ENCODE results near the gene BST1. TPM values are rescaled to one million over a fixed set of nuclear protein-coding genes. Genes with fewer than 3 reads are reported as not detected.

BST1 gene
- total RNA-seq, 1 donor from 2014 or later = 0.45 TPM

DNA sequence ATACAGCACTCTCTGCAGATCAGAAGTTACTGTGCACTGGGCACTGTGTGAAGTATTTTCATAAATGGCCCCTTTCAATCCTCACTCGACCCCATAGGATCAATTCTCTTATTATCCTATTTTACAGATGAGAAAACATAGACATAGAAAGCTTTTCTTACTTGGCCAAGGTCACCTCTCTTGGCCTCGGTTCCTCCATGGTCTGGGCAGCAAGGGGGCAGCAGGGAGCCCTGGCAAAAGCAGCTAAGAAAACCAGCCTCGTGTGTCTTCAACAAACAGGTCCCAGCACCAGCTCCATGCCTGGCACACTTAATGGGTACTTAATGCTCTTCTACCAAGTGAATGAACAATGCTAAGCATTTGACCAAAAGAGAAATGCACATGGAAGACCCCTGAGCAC is 34.4 kb downstream of the BST1 start:
- Histone ChIP-seq H3K27ac (no peak overlapping the region), H3F3A (ENCODE audit: low read depth) (no peaks in the 10 kb centered on the region), H3K4me3 (no peak overlapping the region), H3K27me3 (no peaks in the 10 kb centered on the region), H2AFZ (replicated peaks) (no peak overlapping the region), H3K9me3 (ENCODE audit: low read depth) (no peaks in the 10 kb centered on the region), H3K9ac (no peak overlapping the region), H3K36me3 (no peaks in the 10 kb centered on the region), H3K79me2 (ENCODE audit: low read depth) (no peaks in the 10 kb centered on the region), H3K4me2 (no peak overlapping the region), H4K20me1 (ENCODE audit: low read depth) (no peaks in the 10 kb centered on the region), H3K4me1 (no peaks in the 10 kb centered on the region)
- TF ChIP-seq, protein P1, sequence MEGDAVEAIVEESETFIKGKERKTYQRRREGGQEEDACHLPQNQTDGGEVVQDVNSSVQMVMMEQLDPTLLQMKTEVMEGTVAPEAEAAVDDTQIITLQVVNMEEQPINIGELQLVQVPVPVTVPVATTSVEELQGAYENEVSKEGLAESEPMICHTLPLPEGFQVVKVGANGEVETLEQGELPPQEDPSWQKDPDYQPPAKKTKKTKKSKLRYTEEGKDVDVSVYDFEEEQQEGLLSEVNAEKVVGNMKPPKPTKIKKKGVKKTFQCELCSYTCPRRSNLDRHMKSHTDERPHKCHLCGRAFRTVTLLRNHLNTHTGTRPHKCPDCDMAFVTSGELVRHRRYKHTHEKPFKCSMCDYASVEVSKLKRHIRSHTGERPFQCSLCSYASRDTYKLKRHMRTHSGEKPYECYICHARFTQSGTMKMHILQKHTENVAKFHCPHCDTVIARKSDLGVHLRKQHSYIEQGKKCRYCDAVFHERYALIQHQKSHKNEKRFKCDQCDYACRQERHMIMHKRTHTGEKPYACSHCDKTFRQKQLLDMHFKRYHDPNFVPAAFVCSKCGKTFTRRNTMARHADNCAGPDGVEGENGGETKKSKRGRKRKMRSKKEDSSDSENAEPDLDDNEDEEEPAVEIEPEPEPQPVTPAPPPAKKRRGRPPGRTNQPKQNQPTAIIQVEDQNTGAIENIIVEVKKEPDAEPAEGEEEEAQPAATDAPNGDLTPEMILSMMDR (IDR thresholded peaks at IDR 0.05) = no peak
- TF ChIP-seq EZH2phosphoT487 (IDR thresholded peaks at IDR 0.05) = no peak
- no peak for TF ChIP-seq EZH2 (IDR thresholded peaks at IDR 0.05)
- Mint-ChIP-seq H3K36me3 (no peaks in the 10 kb centered on the region), H3K4me3 (no peak overlapping the region), H3K27ac (no peak overlapping the region), H3K9me3 (peaks cover 7% of the 10 kb centered on the region), H3K27me3 (ENCODE audit: insufficient read depth, low read depth) (peaks cover 3% of the 10 kb centered on the region), H3K4me1 (peaks cover 3% of the 10 kb centered on the region)
- no peak for DNase-seq (ENCODE audit: low spot score)

DNA sequence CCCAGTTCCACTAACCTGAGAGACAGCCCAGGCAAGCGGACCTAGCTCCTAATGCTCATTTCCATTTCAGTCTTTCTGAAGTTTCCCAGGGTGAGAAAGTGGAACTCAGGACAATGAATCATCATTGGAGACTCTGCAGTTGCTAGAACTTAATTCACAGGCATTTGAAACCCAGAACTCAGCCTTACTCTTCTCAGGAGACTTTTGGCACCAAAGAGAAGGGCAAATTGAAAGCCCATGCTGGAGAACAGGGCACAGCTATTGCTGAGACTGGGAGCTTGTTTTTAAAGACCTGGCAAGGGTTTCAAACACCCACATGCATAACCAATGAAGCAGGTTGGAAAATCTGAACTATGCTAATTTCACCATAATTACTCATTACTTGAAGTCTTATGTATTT is 36.0 kb downstream of the BST1 start:
- TF ChIP-seq, protein P1 (IDR thresholded peaks at IDR 0.05) = no peak
- TF ChIP-seq EZH2phosphoT487 (IDR thresholded peaks at IDR 0.05) = no peak
- no peak for TF ChIP-seq EZH2 (IDR thresholded peaks at IDR 0.05)
- DNase-seq (ENCODE audit: low spot score) = no peak
- H3K27ac ChIP-seq = no peak overlapping the region
- H3K4me3 ChIP-seq = no peak overlapping the region
- peak overlapping the region; percentile 20 for H2AFZ ChIP-seq (replicated peaks)
- H3K27me3 Mint-ChIP-seq (ENCODE audit: insufficient read depth, low read depth) = peaks cover 3% of the 10 kb centered on the region
- H3K4me3 Mint-ChIP-seq = no peak overlapping the region
- H3K79me2 ChIP-seq (ENCODE audit: low read depth) = no peaks in the 10 kb centered on the region
- no peaks in the 10 kb centered on the region for H3K36me3 Mint-ChIP-seq
- H3K27ac Mint-ChIP-seq = no peak overlapping the region
- H3K27me3 ChIP-seq = no peaks in the 10 kb centered on the region
- no peaks in the 10 kb centered on the region for H3K9me3 ChIP-seq (ENCODE audit: low read depth)
- no peaks in the 10 kb centered on the region for H4K20me1 ChIP-seq (ENCODE audit: low read depth)
- H3K4me1 Mint-ChIP-seq = peaks cover 4% of the 10 kb centered on the region
- no peaks in the 10 kb centered on the region for H3K36me3 ChIP-seq
- H3F3A ChIP-seq (ENCODE audit: low read depth) = no peaks in the 10 kb centered on the region
- H3K4me1 ChIP-seq = no peaks in the 10 kb centered on the region
- H3K4me2 ChIP-seq = no peak overlapping the region
- H3K9ac ChIP-seq = no peak overlapping the region
- peaks cover 8% of the 10 kb centered on the region for H3K9me3 Mint-ChIP-seq

- H4K20me1 ChIP-seq (ENCODE audit: low read depth) = no peaks in the 10 kb centered on the region
- H3K4me1 ChIP-seq = peaks cover 3% of the 10 kb centered on the region
- no peak overlapping the region for H2AFZ ChIP-seq (replicated peaks)
- H3K36me3 ChIP-seq = no peaks in the 10 kb centered on the region
- no peaks in the 10 kb centered on the region for H3K79me2 ChIP-seq (ENCODE audit: low read depth)
- no peak overlapping the region for H3K4me3 ChIP-seq
- H3K27me3 Mint-ChIP-seq (ENCODE audit: insufficient read depth, low read depth) = peaks cover 3% of the 10 kb centered on the region
- DNase-seq (ENCODE audit: low spot score) = no peak
- no peak overlapping the region for H3K4me3 Mint-ChIP-seq
- no peak overlapping the region for H3K9ac ChIP-seq
- no peaks in the 10 kb centered on the region for H3F3A ChIP-seq (ENCODE audit: low read depth)
- no peak overlapping the region for H3K27ac ChIP-seq
- no peaks in the 10 kb centered on the region for H3K9me3 ChIP-seq (ENCODE audit: low read depth)
- no peaks in the 10 kb centered on the region for H3K36me3 Mint-ChIP-seq
- no peak overlapping the region for H3K27ac Mint-ChIP-seq
- no peak overlapping the region for H3K4me2 ChIP-seq
- no peak for TF ChIP-seq EZH2 (IDR thresholded peaks at IDR 0.05)
- TF ChIP-seq, protein P1 (IDR thresholded peaks at IDR 0.05) = no peak
- TF ChIP-seq EZH2phosphoT487 (IDR thresholded peaks at IDR 0.05) = no peak
- no peaks in the 10 kb centered on the region for H3K27me3 ChIP-seq
- H3K9me3 Mint-ChIP-seq = peaks cover 9% of the 10 kb centered on the region
- H3K4me1 Mint-ChIP-seq = peaks cover 2% of the 10 kb centered on the region
Measured at GRCh38 chr4:15740764-15741404, 38.0 kb downstream of the BST1 start.

Data from neural progenitor cell (in vitro differentiated cells).